DMS153 treated with DMSO at 0.1 percent for 48 hours (cell line): ENCODE results near the gene GLIPR2.
"Not testable (repeated sequence)": the region's sequence is repeated elsewhere in the genome, so short reads cannot be mapped to it uniquely, and the experiment has no call there.

ENCODE experiments used
- DNase-seq: peaks from one replicate; lab custom pipeline; 2025; ENCODE audit not compliant: unreplicated experiment; lab: John Stamatoyannopoulos, UW

Gene GLIPR2

DNA sequence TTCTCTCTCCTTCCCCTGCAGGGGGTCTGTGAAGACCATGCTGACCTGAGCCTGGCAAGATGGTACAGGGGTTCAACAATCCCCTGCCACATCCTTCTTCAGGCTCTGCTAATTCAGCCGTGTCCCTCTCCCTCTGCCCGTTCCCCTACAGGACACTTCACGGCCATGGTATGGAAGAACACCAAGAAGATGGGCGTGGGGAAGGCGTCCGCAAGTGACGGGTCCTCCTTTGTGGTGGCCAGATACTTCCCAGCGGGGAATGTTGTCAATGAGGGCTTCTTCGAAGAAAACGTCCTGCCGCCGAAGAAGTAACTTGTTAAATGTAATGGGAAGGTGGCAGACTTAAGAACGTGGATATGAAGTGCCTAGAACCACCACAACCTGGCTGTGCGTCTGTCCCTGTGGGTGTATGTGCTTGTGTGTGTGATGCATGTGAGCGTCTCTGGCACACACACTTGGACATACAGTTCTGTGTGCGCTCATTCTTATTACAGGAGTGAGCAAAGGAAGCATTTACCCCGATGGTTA lies 25.7 kb downstream of the GLIPR2 start:
- no peak for DNase-seq

DNA sequence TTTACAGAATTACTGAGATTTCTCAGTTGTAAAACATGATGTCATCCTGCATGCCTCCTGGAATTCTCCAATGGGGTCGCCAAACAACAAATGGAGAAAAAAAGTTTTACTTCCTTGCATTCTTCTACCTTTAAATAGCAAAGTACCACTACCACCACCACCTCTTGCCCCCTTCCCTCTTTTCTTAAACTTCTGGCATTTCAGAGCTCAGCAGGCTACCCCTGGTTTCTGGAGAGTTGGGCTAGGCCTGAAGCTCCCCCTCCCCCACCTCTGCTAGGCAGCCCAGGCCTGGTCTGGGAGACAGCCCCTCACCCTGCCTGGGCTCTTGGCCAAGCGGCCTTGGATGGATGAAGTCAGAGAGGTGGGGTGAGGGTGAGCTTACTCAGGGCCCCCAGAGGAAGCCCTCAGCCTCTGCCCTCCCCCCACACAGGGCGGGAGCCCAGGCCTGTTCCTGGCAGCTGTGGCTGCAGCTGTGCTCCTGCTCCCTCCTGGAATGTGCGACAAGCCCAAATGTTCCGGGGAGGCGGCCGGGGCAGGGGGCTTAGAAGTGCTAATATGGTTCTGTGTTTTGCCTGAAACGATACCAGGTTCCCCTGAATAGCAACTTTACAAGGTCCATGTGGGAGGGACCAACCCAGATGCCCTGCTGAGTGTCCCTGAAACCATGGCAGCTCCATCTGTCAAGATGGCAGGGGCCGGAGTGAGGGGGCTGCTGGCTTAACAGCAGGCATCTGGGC lies 26.7 kb downstream of the GLIPR2 start:
- DNase-seq, result no peak

DNA sequence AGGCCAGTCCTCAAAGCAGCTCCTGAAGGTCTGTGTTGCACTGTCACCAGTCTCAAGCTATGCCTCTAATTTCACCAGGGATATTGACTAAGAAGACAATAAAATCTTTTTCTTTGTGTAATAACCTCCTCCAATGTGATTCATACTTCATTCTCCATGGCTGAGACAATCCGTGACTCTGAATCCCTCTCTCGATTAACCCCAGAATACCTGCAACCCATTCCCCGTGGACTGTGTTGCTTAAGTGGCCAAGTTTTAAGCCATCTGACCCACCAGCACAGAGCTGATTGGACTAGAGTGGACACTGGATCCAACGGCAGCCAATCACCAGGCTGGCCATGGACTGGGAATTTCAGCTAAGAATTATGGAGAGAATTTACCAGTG lies 27.2 kb downstream of the GLIPR2 start:
- no peak for DNase-seq

DNA sequence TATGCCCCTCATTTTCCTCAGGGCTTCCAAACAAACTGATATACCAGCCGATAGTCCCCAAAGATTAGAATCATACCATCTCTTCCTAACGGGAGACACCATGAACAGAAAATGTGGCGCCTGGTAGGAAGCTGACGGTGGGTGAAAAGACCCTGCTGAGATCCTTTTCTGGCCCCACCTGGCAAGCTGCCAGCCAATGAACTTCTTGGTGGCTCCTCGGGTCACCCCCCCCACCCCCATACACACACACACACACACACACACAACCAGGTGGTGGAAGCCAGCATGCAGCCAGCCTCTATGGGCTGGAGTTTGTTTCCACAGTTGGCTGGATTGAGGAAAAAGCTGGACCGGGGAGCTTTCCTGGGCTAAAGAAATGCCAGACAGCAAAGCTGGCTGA lies 27.8 kb downstream of the GLIPR2 start:
- no peak for DNase-seq

DNA sequence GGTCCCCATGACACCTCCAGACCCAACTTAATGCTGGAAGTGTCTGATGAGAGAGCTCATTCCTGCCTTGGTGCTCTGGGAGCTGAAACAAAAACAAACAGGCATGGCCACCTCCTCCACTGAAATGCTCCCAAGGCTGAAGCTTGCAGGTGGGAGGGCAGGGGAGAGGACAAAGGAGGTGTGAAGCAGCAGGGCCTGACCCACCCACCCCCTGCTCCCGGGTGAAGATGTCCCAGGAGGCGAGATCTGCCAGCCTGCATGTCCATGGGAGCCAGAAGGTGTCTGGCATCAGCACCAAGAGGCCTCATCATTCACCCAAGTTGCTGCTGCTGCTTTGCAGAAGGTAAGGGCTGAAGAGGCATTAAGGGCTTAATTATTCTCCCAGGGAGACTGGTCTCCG lies 28.5 kb downstream of the GLIPR2 start:
- DNase-seq, result no peak

DNA sequence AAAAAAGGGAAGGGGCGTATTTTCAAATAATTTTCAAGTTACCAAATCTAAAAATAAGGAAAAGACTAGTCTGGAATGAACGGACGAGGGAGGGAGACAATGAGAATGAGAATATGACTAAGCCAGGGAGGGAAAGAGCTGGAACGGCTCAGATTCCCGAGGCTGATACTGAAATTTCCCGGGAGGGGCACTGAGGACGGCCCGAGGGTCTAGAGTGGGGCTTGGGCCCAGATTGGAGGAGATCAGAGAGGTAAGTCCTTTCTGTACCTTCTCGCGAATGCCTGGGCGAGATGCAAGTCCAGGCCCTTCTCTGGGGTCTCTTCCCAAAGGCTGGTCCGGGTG lies 29.3 kb downstream of the GLIPR2 start:
- DNase-seq, result no peak

DNA sequence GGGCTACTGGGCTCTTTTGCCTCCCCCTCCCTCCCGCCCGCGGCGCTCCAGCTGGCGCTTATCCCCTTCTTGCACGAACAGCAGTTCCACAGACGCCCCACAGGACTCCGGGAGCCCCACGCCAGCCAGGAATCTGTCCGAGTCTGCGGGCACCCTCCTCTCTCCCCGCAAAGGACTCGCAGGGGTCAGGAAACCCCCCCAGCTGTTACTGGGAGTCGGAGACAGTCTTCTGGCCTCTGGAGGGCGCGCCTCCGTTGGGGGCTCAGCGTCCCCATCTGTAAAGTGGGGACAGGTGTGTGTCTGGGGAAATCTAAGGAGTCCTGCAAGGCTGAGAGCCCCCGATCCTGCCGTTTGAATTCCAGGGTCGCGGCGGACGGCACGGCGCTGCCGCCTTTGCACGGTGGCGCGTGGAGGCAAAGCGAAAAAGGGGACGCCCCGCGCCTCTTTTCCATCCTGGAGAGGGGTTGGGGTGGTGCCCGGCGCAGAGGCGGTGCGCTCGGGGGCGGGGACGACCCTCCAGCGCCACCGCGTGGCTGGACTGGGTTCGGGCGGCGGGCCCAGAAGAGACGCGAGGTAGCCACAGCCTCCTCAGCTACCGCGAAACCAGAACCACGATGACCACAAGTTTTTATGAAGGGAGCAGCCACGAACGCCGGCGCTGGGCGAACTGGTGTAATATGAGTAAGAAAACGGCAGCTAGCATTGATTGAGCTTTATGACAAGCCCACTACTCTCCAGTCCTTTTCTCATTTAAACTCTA lies 29.8 kb downstream of the GLIPR2 start:
- peak; percentile 26 for DNase-seq

DNA sequence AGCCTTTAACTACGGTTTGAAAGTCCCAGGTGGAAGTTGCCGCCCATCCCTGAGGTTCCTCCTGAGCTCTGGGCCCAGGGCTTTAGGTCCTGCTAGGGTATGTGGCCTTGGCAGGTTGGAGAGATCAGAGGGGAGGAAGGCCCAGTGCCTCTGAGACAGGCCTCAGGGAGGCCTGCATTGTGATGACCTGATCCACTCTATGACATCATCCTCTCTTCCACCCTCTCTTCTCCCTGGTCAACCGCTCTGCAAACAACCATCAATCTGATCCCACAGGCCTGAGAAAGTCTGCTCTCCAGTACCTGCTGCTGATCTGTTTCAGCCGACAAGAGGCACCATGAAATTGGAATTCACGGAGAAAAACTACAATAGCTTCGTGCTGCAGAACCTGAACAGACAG lies 32.6 kb downstream of the GLIPR2 start, which contains the start of gene CCIN:
CCIN (plus strand) TSS at position 223 of the 400 bp plus-strand sequence; CDS start at position 338, 115 bp downstream.
- DNase-seq, result no peak

DNA sequence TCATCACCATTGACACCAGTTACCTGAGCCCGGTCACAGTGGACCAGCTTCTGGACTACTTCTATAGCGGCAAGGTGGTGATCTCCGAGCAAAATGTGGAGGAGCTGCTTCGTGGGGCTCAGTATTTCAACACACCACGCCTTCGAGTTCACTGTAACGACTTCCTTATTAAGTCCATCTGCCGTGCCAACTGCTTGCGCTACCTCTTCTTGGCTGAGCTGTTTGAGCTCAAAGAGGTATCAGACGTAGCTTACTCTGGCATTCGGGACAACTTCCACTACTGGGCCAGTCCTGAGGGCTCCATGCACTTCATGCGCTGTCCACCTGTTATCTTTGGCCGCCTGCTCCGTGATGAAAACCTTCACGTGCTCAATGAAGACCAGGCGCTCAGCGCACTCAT lies 33.2 kb downstream of the GLIPR2 start:
- DNase-seq, result no peak

DNA sequence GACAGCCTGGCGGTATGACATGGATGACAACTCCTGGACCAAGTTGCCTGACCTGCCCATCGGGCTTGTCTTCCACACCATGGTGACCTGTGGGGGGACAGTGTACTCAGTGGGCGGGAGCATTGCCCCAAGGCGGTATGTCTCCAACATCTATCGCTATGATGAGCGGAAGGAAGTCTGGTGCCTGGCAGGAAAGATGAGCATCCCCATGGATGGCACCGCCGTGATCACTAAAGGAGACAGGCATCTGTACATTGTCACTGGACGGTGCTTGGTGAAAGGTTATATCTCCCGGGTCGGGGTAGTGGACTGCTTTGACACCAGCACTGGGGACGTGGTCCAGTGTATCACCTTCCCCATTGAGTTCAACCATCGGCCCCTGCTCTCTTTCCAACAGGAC lies 34.0 kb downstream of the GLIPR2 start:
- DNase-seq, result no peak

DNA sequence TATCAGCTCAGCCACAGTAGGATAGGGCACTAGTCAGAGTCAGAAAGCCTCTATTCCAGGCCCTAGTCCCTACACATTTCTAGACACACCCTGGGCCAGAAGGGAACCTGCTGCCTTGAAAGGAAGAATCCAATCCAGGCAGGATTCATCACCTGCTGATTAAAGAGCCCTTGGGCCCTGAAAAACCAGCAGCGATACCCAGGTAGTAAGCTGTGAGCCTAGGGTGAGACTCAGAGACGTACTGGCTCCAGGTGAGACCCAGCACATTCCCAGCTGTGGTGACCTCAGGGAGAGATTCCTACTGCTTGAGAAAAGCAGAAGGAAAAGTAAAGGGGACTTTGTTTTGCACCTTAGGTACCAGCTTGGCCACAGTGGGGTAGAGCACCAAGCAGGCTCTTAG lies 37.3 kb downstream of the GLIPR2 start:
- no peak for DNase-seq

DNA sequence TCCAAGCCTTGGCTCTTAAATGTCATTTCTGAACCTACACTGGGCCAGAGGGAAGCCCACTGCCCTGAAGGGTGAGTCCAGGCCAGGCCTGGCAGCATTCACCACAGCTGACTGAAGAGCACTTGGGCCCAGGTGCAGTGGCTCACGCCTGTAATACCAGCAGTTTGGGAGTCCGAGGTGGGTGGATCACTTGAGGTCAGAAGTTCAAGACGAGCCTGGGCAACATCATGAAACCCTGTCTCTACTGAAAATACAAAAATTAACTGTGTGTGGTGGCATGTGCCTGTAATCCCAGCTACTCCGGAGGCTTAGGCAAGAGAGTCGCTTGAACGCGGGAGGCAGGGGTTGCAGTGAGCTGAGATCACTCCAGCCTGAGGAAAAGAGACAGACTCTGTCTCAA lies 37.7 kb downstream of the GLIPR2 start:
- no peak for DNase-seq

DNA sequence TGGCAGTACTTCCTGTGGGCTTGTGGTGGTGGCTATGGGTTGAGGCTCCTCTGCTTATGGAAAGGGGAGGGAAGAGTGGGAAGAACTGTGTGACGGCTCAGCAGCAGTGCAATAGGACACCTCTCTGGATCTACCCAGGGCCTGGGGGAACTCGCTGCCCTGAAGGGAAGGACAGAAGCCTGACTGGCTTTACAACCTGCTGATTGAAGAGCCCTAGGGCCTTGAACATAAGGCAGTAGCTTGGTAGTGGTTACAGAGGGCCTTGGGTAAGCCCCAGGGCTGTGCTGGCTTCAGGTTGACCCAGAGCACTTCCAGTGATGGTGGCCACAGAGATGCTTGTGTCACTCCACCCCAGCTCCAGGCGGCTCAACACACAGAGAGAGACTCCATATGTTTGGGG lies 38.2 kb downstream of the GLIPR2 start:
- no peak for DNase-seq

DNA sequence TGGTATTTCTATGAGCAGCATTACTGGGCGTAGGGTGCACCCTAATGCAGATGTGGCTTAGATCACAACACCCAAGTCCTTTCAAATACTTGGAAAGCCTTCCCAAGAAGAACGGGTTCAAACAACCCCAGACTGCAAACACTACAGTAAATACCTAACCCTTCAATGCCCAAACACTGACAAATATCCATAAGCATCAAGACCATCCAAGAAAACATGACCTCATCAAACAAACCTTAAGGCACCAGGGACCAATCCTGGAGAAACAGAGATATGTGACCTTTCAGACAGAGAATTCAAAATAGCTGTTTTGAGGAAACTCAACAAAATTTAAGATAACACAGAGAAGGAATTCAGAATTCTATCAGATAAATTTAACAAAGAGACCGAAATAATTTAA lies 38.7 kb downstream of the GLIPR2 start:
- DNase-seq, result not testable (repeated sequence)

DNA sequence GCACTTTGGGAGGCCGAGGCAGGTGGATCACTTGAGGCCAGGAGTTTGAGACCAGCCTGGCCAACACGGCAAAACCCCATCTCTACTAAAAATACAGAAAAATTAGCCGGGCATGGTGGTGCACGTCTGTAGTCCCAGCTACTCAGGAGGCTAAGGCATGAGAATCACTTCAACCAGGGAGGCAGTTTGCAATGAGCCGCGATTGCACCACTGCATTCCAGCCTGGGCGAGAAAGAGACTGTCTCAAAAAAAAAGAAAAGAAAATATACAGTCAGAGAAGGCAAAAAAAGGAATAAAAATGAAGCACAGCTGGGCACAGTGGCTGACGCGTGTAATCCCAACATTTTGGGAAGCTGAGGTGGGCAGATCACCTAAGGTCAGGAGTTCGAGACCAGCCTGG lies 40.0 kb downstream of the GLIPR2 start:
- not testable (repeated sequence) for DNase-seq

DNA sequence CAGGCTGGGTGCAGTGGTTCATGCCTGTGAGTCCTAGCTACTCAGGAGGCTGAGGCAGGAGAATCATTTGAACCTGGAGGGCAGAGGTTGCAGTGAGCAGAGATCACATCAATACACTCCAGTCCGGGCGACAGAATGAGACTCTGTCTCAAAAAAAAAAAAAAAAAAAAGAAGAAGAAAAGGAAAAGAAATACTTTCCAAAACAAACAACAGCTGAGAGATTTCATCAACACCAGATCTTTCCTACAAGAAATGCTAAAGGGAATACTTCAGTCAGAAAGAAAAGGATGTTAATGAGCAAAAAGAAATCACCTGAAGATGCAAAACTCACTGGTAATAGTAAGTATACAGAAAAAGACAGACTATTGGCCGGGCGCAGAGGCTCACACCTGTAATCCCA lies 41.0 kb downstream of the GLIPR2 start:
- no peak for DNase-seq

DNA sequence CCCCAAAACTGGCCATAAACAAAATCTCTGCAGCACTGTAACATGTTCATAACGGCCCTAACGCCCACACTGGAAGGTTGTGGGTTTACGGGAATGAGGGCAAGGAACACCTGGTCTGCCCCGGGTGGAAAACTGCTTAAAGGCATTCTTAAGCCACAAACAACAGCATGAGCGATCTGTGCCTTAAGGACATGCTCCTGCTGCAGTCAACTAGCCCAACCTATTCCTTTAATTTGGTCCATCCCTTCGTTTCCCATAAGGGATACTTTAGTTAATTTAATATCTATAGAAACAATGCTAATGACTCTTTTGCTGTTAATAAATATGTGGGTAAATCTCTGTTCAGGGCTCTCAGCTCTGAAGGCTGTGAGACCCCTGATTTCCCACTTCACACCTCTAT lies 43.7 kb downstream of the GLIPR2 start:
- not testable (repeated sequence) for DNase-seq

DNA sequence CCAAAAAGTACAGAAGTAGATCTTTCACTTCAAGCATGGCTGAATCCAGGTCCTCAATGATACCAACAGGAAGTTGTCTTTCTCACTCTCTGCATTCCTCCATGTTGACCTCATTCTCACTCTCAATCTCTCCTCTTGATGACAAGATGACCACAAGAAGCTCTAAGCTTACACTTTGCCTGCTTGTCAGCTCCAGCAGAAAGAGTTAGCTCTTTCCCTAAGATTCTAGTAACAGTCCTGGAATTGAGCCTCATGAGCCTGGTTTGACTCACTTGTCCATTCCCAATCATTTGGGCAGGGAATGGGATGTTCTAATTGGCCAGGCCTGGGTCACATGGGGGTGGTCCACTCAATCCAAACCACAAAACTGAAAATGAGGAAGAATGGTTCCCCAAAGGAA lies 50.9 kb downstream of the GLIPR2 start:
- DNase-seq, result no peak

DNA sequence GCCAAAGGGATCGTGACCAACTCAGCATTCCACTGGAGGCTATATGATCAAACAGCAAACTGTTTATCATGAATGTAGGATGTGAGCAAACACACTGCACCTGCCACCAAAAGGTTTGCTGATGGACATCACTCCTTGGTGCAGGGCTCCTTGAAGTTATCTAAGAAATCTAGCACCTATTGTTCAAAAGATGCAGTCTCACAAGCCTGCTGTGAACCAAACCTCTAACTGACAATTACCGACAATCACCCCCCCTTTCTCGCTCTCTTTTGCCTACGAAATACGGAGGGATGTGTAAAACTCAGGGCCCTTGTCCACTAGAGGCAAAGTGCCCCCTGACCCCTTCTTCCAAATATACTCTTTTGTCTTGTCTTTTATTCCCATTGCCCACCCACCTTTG lies 51.7 kb downstream of the GLIPR2 start:
- DNase-seq, result no peak

DNA sequence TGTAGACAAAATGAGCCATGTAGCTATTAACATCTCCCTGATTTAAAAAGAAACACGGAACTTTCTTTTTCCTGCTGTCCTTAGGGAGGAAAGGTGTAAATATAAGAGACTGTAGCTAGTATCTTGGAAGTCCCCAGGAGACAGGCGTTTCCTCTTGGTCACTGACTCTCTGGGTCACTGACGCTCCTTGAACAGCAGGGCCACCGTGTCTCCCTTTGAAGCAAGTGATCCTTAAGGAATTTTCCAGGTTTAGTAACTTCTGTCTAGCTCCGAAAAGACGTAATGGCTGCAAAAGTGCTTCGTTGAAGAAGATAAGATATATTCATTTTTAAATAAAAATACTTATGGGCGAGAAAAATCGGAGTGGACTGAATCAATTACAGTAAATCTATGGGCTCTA lies 53.4 kb downstream of the GLIPR2 start:
- peak; percentile 2 for DNase-seq

DNA sequence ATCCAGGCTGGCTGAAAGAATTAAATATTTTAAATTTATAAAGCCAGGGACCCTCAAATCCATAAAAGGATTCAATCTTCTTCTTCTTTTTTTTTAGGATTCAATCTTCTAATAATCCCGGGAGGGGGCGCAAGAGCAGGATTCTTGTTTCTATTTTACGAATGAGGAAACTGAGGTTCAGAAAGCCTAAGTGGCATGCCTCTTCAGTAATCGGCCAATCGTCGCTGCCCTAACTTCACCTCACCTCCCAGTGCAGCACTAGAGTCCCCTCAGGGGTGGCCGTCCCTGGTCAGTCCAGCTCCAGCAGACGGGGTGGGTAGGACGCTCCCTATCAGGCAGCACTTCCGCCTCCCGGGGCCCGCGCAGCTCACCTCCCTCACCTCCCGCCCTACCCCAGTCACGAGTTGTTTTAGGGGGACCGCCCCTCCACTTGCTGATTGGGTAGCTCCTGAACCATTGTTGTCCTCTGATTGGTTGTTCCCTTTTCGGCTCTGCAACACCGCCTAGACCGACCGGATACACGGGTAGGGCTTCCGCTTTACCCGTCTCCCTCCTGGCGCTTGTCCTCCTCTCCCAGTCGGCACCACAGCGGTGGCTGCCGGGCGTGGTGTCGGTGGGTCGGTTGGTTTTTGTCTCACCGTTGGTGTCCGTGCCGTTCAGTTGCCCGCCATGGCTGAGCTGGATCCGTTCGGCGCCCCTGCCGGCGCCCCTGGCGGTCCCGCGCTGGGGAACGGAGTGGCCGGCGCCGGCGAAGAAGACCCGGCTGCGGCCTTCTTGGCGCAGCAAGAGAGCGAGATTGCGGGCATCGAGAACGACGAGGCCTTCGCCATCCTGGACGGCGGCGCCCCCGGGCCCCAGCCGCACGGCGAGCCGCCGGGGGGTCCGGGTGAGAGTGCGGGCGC lies 54.1 kb downstream of the GLIPR2 start, which contains the start of gene CLTA:
CLTA (plus strand) TSS at position 534 of the 902 bp plus-strand sequence; CDS start at position 670, 136 bp downstream.
- peak; percentile 98 for DNase-seq
